Suprapubic skin (tissue), 4 donors: ENCODE results near the gene MAP7D1. TPM values are rescaled to one million over a fixed set of nuclear protein-coding genes. Genes with fewer than 3 reads are reported as not detected.

ENCODE experiments used
- DNase-seq, 2 donors: peaks; one replicate each; pipeline ENCODE4 v3.0.0-alpha.2; 2019; ENCODE audit warnings: low spot score in 2 of 2
- H3K27ac ChIP-seq: fragments of 200-600 bp; sonication (generic); one replicate; pipeline ENCODE4 v1.5.1; 2019
- H3K27me3 ChIP-seq: fragments of 200-600 bp; sonication (generic); one replicate; pipeline ENCODE4 v1.5.1; 2019
- H3K36me3 ChIP-seq: fragments of 200-600 bp; sonication (generic); one replicate; pipeline ENCODE4 v1.5.1; 2019
- H3K4me1 ChIP-seq: fragments of 200-600 bp; sonication (generic); one replicate; pipeline ENCODE4 v1.5.1; 2019
- H3K4me3 ChIP-seq: fragments of 200-600 bp; sonication (generic); one replicate; pipeline ENCODE4 v1.5.1; 2019; ENCODE audit warnings: mild to moderate bottlenecking
- H3K9me3 ChIP-seq: fragments of 200-600 bp; sonication (generic); one replicate; pipeline ENCODE4 v1.5.1; 2019
- CTCF ChIP-seq, 2 donors: fragments of 200-600 bp in 1 of 2; fragments of 450-650 bp in 1 of 2; sonication (generic) in 1 of 2; IDR thresholded peaks; one replicate each; pipeline ENCODE4 v1.5.1; 2016 to 2019; ENCODE audit warnings: antibody characterized with exemption in 2 of 2, mild to moderate bottlenecking in 1 of 2, moderate library complexity in 1 of 2
- EP300 ChIP-seq: sonication (generic); formaldehyde crosslinking; IDR thresholded peaks from one replicate; pipeline ENCODE4 v1.6.1; 2017; ENCODE audit warnings: antibody characterized with exemption
- POLR2A ChIP-seq, 2 donors: fragments of 450-650 bp; IDR thresholded peaks; one replicate each; pipeline ENCODE4 v1.6.1; 2017; ENCODE audit warnings: antibody characterized with exemption in 2 of 2, mild to moderate bottlenecking in 2 of 2, moderate library complexity in 2 of 2
- POLR2AphosphoS5 ChIP-seq, 3 donors: sonication (generic); formaldehyde crosslinking; IDR thresholded peaks; one replicate each; pipeline ENCODE4 v1.6.1; 2017; ENCODE audit warnings: antibody characterized with exemption in 3 of 3
- WGBS: methylation state at CpG from one replicate; pipeline ENCODE4 v1.1.5; 2018; 5-methylcytosine and 5-hydroxymethylcytosine counted together
- total RNA-seq, 4 donors: library from RNA; depleted of rRNA; stranded (reverse); fragments of >200 nt; gene quantifications; one replicate each; pipeline ENCODE4 v1.1.0, GENCODE V29; 2016

Gene MAP7D1
- total RNA-seq, 4 donors from 2014 or later = 80.0 to 119 (median 94.6) TPM

- Histone ChIP-seq H3K27me3 (no peaks in the 10 kb centered on the region), H3K36me3 (no peaks in the 10 kb centered on the region), H3K4me1 (peaks cover 18% of the 10 kb centered on the region), H3K9me3 (no peaks in the 10 kb centered on the region), H3K4me3 (peak overlapping the region; percentile 56), H3K27ac (peak overlapping the region; percentile 34)
- no peak for DNase-seq
- WGBS = 55% methylated on average over 13 of the region's 42 CpGs
- TF ChIP-seq CTCF (IDR thresholded peaks at IDR 0.05) (no peak), POLR2A (IDR thresholded peaks at IDR 0.05) (no peak), EP300 (no peak), POLR2AphosphoS5 (IDR thresholded peaks at IDR 0.05) (no peak)
Measured at GRCh38 chr1:36124404-36125128, 31.4 kb upstream of the MAP7D1 start.

GRCh38 chr1:36125129-36125991 lies 30.6 kb upstream of the MAP7D1 start, which contains the start of gene COL8A2:
TSS of gene COL8A2 (minus strand) at chr1:36125222. CDS start at chr1:36100242, 24,980 bp downstream.
- H3K36me3 ChIP-seq = no peaks in the 10 kb centered on the region
- TF ChIP-seq EP300 = no peak
- TF ChIP-seq POLR2A (IDR thresholded peaks at IDR 0.05) = no peak
- no peak for TF ChIP-seq POLR2AphosphoS5 (IDR thresholded peaks at IDR 0.05)
- TF ChIP-seq CTCF (IDR thresholded peaks at IDR 0.05) = no peak
- H3K27ac ChIP-seq = peak within 1 kb of the TSS; percentile 40
- WGBS = 35% methylated on average over 15 of the region's 77 CpGs
- H3K4me1 ChIP-seq = peaks cover 18% of the 10 kb centered on the region
- no peaks in the 10 kb centered on the region for H3K27me3 ChIP-seq
- no peak for DNase-seq
- no peaks in the 10 kb centered on the region for H3K9me3 ChIP-seq
- peak within 1 kb of the TSS; percentile 56 for H3K4me3 ChIP-seq

DNA sequence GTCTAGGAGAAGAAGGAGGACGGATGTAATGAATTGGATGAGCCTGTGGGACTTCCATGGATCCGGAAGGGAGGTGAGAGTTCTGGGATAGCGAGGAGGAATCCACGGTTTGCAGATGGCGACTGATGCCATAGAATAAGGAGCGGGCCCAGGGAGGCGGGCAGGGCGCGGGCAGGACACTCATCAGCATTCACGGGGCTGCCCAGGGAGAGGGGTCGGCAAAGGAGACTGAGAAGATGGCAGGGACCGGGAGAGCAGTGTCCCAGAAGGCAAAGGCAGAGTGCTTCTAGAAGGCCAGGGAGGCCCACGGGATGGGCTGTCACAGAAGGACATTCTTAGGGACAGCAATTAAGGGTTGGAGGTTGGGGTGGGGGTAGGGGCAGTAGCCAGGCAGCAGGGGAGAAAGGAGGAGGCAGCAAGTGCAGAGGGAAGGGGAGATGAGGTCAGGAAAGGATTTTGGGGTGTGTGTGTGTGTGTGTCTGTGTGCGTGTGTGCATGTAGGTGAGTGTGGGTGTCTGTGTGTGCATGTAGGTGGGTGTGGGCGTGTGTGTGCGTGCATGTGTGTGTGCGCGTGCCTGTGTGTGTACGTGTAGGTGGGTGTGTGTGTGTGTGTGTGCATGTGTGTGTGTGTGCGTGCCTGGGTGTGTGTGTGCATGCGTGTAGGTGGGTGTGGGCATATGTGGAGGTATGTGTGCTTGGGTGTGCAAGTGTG lies 29.8 kb upstream of the MAP7D1 start:
- H3K36me3 ChIP-seq = no peaks in the 10 kb centered on the region
- 78% methylated on average over 21 of the region's 21 CpGs for WGBS
- no peaks in the 10 kb centered on the region for H3K9me3 ChIP-seq
- no peak for DNase-seq
- H3K27ac ChIP-seq = no peak overlapping the region
- H3K27me3 ChIP-seq = no peaks in the 10 kb centered on the region
- no peak overlapping the region for H3K4me3 ChIP-seq
- TF ChIP-seq POLR2A (IDR thresholded peaks at IDR 0.05) (no peak), EP300 (no peak)
- peaks cover 18% of the 10 kb centered on the region for H3K4me1 ChIP-seq

DNA sequence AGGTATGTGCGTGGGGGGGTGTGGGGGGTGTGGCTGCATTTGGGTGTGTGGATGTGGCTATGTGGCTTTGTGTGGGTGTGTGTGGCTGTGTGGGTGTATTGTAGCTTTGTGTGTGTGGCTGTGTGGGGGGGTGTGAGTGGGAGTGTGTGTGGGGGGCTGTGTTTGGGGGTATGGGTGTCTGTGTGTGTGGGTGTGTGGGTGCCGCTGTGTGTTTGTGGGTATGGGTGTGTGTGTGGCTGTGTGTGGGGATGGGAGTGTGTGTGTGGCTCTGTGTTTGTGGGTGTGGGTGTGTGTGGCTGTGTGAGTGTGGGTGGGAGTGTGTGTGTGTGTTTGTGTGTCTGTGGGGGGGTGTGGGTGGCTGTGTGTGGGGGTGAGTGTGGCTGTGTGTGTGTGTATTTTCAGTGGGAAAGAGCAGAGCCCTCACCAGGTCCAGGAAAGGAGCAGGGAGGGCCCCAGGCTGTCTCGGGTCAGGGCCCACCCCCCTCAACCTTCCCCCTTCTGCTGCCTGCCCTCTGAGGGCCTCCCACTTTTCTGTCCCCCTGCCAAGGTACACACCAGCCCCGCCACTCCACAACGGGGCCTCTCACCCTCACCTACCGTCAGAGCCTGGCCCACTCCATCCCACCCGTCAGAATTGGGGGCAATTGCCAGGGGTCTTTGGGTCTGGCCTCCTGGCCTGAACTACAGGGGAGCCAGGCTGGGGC lies 29.0 kb upstream of the MAP7D1 start:
- 67% methylated on average over 2 of the region's 7 CpGs for WGBS
- H3K4me3 ChIP-seq = no peak overlapping the region
- H3K27me3 ChIP-seq = no peaks in the 10 kb centered on the region
- TF ChIP-seq POLR2AphosphoS5 (IDR thresholded peaks at IDR 0.05) (no peak), CTCF (IDR thresholded peaks at IDR 0.05) (no peak), POLR2A (IDR thresholded peaks at IDR 0.05) (no peak), EP300 (no peak)
- DNase-seq = no peak
- H3K27ac ChIP-seq = no peak overlapping the region
- H3K4me1 ChIP-seq = peaks cover 18% of the 10 kb centered on the region
- no peaks in the 10 kb centered on the region for H3K9me3 ChIP-seq
- no peaks in the 10 kb centered on the region for H3K36me3 ChIP-seq
